Smooth muscle cell (in vitro differentiated cells): ENCODE measurements around the gene KCNMA1. TPM values are rescaled to one million over a fixed set of nuclear protein-coding genes. Genes with fewer than 3 reads are reported as not detected.

Source experiments
- DNase-seq: peaks from one replicate; lab custom pipeline; 2025; ENCODE audit not compliant: unreplicated experiment; lab: John Stamatoyannopoulos, UW
- H2AFZ ChIP-seq: fragments of 200-600 bp; sonication (generic); 2 replicates; pipeline ENCODE4 v1.6.0; 2016; ENCODE audit warnings: antibody characterized with exemption, low read depth, mild to moderate bottlenecking
- H3F3A ChIP-seq: fragments of 200-600 bp; sonication (generic); 2 replicates; pipeline ENCODE4 v1.6.0; 2017; ENCODE audit warnings: antibody characterized with exemption, low read depth
- H3K27ac ChIP-seq: fragments of 200-600 bp; sonication (generic); 2 replicates; pipeline ENCODE4 v1.5.1; 2016; ENCODE audit warnings: low read depth, mild to moderate bottlenecking
- H3K27me3 ChIP-seq: fragments of 200-600 bp; sonication (generic); 2 replicates; pipeline ENCODE4 v1.6.1; 2016; ENCODE audit warnings: low read depth, mild to moderate bottlenecking
- H3K36me3 ChIP-seq: fragments of 200-600 bp; sonication (generic); 2 replicates; pipeline ENCODE4 v1.5.1; 2016; ENCODE audit warnings: low read depth
- H3K4me1 ChIP-seq: fragments of 200-600 bp; sonication (generic); 2 replicates; pipeline ENCODE4 v1.5.1; 2016; ENCODE audit warnings: low read depth
- H3K4me2 ChIP-seq: fragments of 200-600 bp; sonication (generic); 2 replicates; pipeline ENCODE4 v1.6.0; 2016; ENCODE audit warnings: mild to moderate bottlenecking
- H3K4me3 ChIP-seq: fragments of 200-600 bp; sonication (generic); 2 replicates; pipeline ENCODE4 v1.5.1; 2016; ENCODE audit warnings: mild to moderate bottlenecking
- H3K79me2 ChIP-seq: fragments of 200-600 bp; sonication (generic); 2 replicates; pipeline ENCODE4 v1.6.0; 2016; ENCODE audit warnings: low read depth, mild to moderate bottlenecking
- H3K9ac ChIP-seq: fragments of 200-600 bp; sonication (generic); 2 replicates; pipeline ENCODE4 v1.6.0; 2016; ENCODE audit warnings: low read depth
- H3K9me3 ChIP-seq: fragments of 200-600 bp; sonication (generic); replicated peaks from 2 replicates; pipeline ENCODE4 v1.5.1; 2016; ENCODE audit warnings: low read depth
- H4K20me1 ChIP-seq: fragments of 200-600 bp; sonication (generic); 2 replicates; pipeline ENCODE4 v1.6.0; 2016; ENCODE audit warnings: low read depth
- CTCF ChIP-seq: fragments of 200-600 bp; sonication (generic); IDR thresholded peaks from 2 replicates; pipeline ENCODE4 v1.5.1; 2017; ENCODE audit warnings: borderline replicate concordance, mild to moderate bottlenecking, antibody characterized with exemption; ENCODE audit not compliant: insufficient read depth, poor library complexity, severe bottlenecking
- WGBS: methylation state at CpG from one replicate; pipeline ENCODE4 v1.1.7; 2016; ENCODE audit warnings: low lambda C conversion rate; 5-methylcytosine and 5-hydroxymethylcytosine counted together
- polyA plus RNA-seq: library from polyadenylated mRNA; unstranded; fragments of >200 nt; fragmentation: Nextera tagmentation; extraction: Ambion mirVana; gene quantifications from 2 replicates; pipeline ENCODE4 v1.2.1, GENCODE V29; 2016
- total RNA-seq: library from RNA; depleted of rRNA; stranded (reverse); fragments of >200 nt; gene quantifications from 2 replicates; pipeline ENCODE4 v1.2.3, GENCODE V29; 2014

Gene KCNMA1
- total and polyA plus RNA-seq, 2 experiments from 2014 or later: 9.1 to 23.4 TPM

GRCh38 chr10:77350134-77350533 is 287.5 kb downstream of the KCNMA1 start:
- Histone ChIP-seq H3K4me2 (peak overlapping the region; percentile 15), H3K27ac (peak overlapping the region; percentile 93), H3K9ac (peak overlapping the region; percentile 40), H3K27me3 (no peaks in the 10 kb centered on the region), H3K4me3 (no peak overlapping the region), H3K79me2 (no peaks in the 10 kb centered on the region), H3K36me3 (no peaks in the 10 kb centered on the region), H3K9me3 (no peaks in the 10 kb centered on the region), H2AFZ (no peak overlapping the region), H3F3A (peaks cover 17% of the 10 kb centered on the region), H4K20me1 (no peaks in the 10 kb centered on the region), H3K4me1 (peaks cover 11% of the 10 kb centered on the region)
- no peak for DNase-seq
- TF ChIP-seq CTCF: no peak
- 100% methylated on average over 1 of the region's 1 CpG for whole genome bisulfite sequencing

GRCh38 chr10:77349226-77349625 is 288.4 kb downstream of the KCNMA1 start:
- H3K9ac ChIP-seq: no peak overlapping the region
- DNase-seq: no peak
- peaks cover 11% of the 10 kb centered on the region for H3K4me1 ChIP-seq
- 82% methylated on average over 2 of the region's 2 CpGs for WGBS
- H3K9me3 ChIP-seq: no peaks in the 10 kb centered on the region
- no peaks in the 10 kb centered on the region for H3K36me3 ChIP-seq
- no peaks in the 10 kb centered on the region for H3K27me3 ChIP-seq
- H4K20me1 ChIP-seq: no peaks in the 10 kb centered on the region
- peak overlapping the region; percentile 15 for H3K4me2 ChIP-seq
- H3K79me2 ChIP-seq: no peaks in the 10 kb centered on the region
- H3K4me3 ChIP-seq: no peak overlapping the region
- peaks cover 17% of the 10 kb centered on the region for H3F3A ChIP-seq
- no peak overlapping the region for H2AFZ ChIP-seq
- TF ChIP-seq CTCF: no peak
- H3K27ac ChIP-seq: peak overlapping the region; percentile 93

DNA sequence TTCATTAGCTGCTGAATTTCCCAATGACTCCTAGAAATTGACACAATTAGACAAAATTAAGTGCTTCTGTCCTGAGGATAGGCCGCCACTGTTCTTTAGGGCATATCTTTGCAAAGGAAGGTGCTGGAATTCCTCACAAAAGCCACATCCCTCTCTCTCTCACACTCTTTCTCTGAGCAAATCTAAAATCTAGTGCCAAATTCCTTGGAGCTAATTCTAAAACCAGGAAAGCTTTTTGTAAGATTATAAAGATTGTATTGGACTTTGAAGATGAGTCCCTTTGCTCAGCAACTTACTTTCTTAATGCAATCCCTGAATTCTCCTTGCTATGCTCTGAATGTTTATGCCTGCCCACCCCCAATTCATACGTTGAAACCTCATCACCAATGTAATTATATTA is 288.9 kb downstream of the KCNMA1 start:
- Histone ChIP-seq H3K4me3 (no peak overlapping the region), H3K27ac (peak overlapping the region; percentile 93), H3K9ac (no peak overlapping the region), H3K4me1 (peaks cover 11% of the 10 kb centered on the region), H3K9me3 (no peaks in the 10 kb centered on the region), H3K79me2 (no peaks in the 10 kb centered on the region), H3K27me3 (no peaks in the 10 kb centered on the region), H2AFZ (no peak overlapping the region), H4K20me1 (no peaks in the 10 kb centered on the region), H3K36me3 (no peaks in the 10 kb centered on the region), H3F3A (peaks cover 17% of the 10 kb centered on the region), H3K4me2 (peak overlapping the region; percentile 9)
- no peak for TF ChIP-seq CTCF
- 55% methylated on average over 2 of the region's 2 CpGs for WGBS
- DNase-seq: no peak

DNA sequence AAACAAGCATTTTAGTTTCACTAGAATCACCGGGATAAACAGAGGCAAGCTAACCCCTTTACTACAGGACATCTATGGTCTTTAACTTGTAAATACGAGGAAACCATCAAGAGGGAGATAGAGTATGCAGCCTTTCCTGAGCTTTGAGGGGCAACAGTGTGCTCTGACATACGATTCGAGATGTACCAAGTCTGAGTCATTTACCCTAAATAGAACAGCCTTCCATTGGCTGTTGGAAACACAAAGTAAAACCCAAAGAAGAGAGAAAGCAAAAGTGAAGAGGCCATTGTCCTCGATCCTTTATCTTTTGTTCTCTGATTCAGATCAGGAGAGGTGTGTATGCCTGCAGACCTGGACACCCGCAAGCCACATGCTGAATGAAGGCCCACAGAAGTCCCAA is 289.5 kb downstream of the KCNMA1 start:
- WGBS: 81% methylated on average over 6 of the region's 6 CpGs
- no peak for TF ChIP-seq CTCF
- Histone ChIP-seq H3K4me1 (peaks cover 11% of the 10 kb centered on the region), H3K4me3 (no peak overlapping the region), H3K4me2 (peak overlapping the region; percentile 9), H3K27me3 (no peaks in the 10 kb centered on the region), H3K9me3 (no peaks in the 10 kb centered on the region), H2AFZ (no peak overlapping the region), H3K27ac (peak overlapping the region; percentile 93), H3K36me3 (no peaks in the 10 kb centered on the region), H3K9ac (no peak overlapping the region), H3K79me2 (no peaks in the 10 kb centered on the region), H4K20me1 (no peaks in the 10 kb centered on the region), H3F3A (peaks cover 17% of the 10 kb centered on the region)
- DNase-seq: no peak
